ENCODE results near the gene EML1. TPM values are rescaled to one million over a fixed set of nuclear protein-coding genes. Genes with fewer than 3 reads are reported as not detected.

Gene EML1
- polyA plus RNA-seq, 2 donors: 3.1 to 4.4 TPM

GRCh38 chr14:99809360-99809759 lies 16.1 kb downstream of the EML1 start:
- WGBS, 2 donors: 55 to 58% methylated on average over 9 of the region's 9 CpGs
- no peaks in the 10 kb centered on the region for H3K9me3 ChIP-seq (ENCODE audit: control insufficient read depth in 2 of 2, insufficient read depth in 1 of 2, low read depth in 1 of 2, low read length in 1 of 2)
- peaks cover 0 to 7% of the 10 kb centered on the region in 2 donors for H3K4me1 ChIP-seq (ENCODE audit: control insufficient read depth in 2 of 2, insufficient read depth in 2 of 2, low read length in 1 of 2)

GRCh38 chr14:99809859-99810558 lies 16.8 kb downstream of the EML1 start:
- Histone ChIP-seq H3K27ac (ENCODE audit: low read depth in 2 of 2, low read length in 1 of 2) (peak overlapping the region; percentile 29 to 67), H3K9me3 (ENCODE audit: control insufficient read depth in 2 of 2, insufficient read depth in 1 of 2, low read depth in 1 of 2, low read length in 1 of 2) (no peaks in the 10 kb centered on the region), H3K4me3 (ENCODE audit: low read depth in 1 of 2, low read length in 2 of 2) (no peak overlapping the region), H3K27me3 (ENCODE audit: control insufficient read depth in 1 of 2, insufficient read depth in 2 of 2, low read length in 2 of 2) (no peaks in the 10 kb centered on the region), H3K4me1 (ENCODE audit: control insufficient read depth in 2 of 2, insufficient read depth in 2 of 2, low read length in 1 of 2) (peaks cover 0 to 3% of the 10 kb centered on the region in 2 donors), H3K36me3 (ENCODE audit: control insufficient read depth in 2 of 2, insufficient read depth in 2 of 2, low read length in 1 of 2) (no peaks in the 10 kb centered on the region)
- 72 to 74% methylated on average over 16 of the region's 16 CpGs for WGBS, 2 donors

More at GRCh38 chr14:99809360-99809759, 16.1 kb downstream of the EML1 start:
- H3K36me3 ChIP-seq (ENCODE audit: control insufficient read depth in 2 of 2, insufficient read depth in 2 of 2, low read length in 1 of 2): no peaks in the 10 kb centered on the region
- peak overlapping the region; percentile 39 to 70 for H3K27ac ChIP-seq (ENCODE audit: low read depth in 2 of 2, low read length in 1 of 2)
- no peaks in the 10 kb centered on the region for H3K27me3 ChIP-seq (ENCODE audit: control insufficient read depth in 1 of 2, insufficient read depth in 2 of 2, low read length in 2 of 2)
- no peak overlapping the region for H3K4me3 ChIP-seq (ENCODE audit: low read depth in 1 of 2, low read length in 2 of 2)

DNA sequence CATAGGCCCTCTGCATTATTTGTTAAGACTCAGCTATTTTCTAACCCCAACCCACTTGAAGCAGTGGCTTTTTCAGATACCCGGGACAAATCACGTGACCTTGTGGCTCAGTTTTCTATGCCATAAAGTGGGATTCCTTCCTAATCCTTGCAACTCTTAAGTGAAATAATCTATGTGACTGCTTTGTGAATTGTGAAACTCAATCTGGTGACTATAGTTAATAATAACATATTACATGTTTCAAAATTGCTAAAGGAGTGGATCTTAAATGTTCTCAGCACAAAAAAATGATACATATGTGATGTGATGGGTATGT lies 17.3 kb downstream of the EML1 start:
- Histone ChIP-seq H3K27me3 (ENCODE audit: control insufficient read depth in 1 of 2, insufficient read depth in 2 of 2, low read length in 2 of 2) (no peaks in the 10 kb centered on the region), H3K27ac (ENCODE audit: low read depth in 2 of 2, low read length in 1 of 2) (peak overlapping the region in 1 of 2 donors; percentile 67), H3K4me3 (ENCODE audit: low read depth in 1 of 2, low read length in 2 of 2) (no peak overlapping the region), H3K4me1 (ENCODE audit: control insufficient read depth in 2 of 2, insufficient read depth in 2 of 2, low read length in 1 of 2) (peaks cover 0 to 3% of the 10 kb centered on the region in 2 donors), H3K36me3 (ENCODE audit: control insufficient read depth in 2 of 2, insufficient read depth in 2 of 2, low read length in 1 of 2) (no peaks in the 10 kb centered on the region), H3K9me3 (ENCODE audit: control insufficient read depth in 2 of 2, insufficient read depth in 1 of 2, low read depth in 1 of 2, low read length in 1 of 2) (no peaks in the 10 kb centered on the region)
- 86 to 91% methylated on average over 2 of the region's 2 CpGs for whole genome bisulfite sequencing, 2 donors

GRCh38 chr14:99812096-99812750 lies 19.0 kb downstream of the EML1 start:
- H3K4me1 ChIP-seq (ENCODE audit: control insufficient read depth in 2 of 2, insufficient read depth in 2 of 2, low read length in 1 of 2): peaks cover 0 to 3% of the 10 kb centered on the region in 2 donors
- H3K9me3 ChIP-seq (ENCODE audit: control insufficient read depth in 2 of 2, insufficient read depth in 1 of 2, low read depth in 1 of 2, low read length in 1 of 2): no peaks in the 10 kb centered on the region
- H3K27me3 ChIP-seq (ENCODE audit: control insufficient read depth in 1 of 2, insufficient read depth in 2 of 2, low read length in 2 of 2): no peaks in the 10 kb centered on the region
- no peak overlapping the region for H3K4me3 ChIP-seq (ENCODE audit: low read depth in 1 of 2, low read length in 2 of 2)
- no peaks in the 10 kb centered on the region for H3K36me3 ChIP-seq (ENCODE audit: control insufficient read depth in 2 of 2, insufficient read depth in 2 of 2, low read length in 1 of 2)
- no peak overlapping the region for H3K27ac ChIP-seq (ENCODE audit: low read depth in 2 of 2, low read length in 1 of 2)
- WGBS, 2 donors: 91 to 92% methylated on average over 9 of the region's 9 CpGs

DNA sequence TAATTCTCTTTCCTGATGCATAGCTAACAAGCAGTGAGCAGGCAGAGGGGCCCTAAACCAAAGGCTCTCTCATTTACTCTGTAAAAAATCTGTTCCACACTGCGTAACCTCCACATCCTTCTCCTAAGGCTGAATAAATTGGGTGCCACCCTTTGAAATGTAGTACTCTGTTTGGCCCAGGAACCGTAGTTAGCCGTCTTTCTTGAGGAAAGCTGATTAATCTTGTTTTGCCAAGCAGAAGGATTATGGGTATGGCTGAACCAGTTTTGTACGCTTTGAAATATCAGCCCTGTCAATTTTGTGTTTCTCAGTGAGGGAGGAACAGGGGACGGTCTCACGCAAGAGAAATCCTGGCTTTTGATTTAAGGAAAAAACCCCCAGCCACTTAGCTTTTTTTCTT lies 19.7 kb downstream of the EML1 start:
- Histone ChIP-seq H3K9me3 (ENCODE audit: control insufficient read depth in 2 of 2, insufficient read depth in 1 of 2, low read depth in 1 of 2, low read length in 1 of 2) (no peaks in the 10 kb centered on the region), H3K27me3 (ENCODE audit: control insufficient read depth in 1 of 2, insufficient read depth in 2 of 2, low read length in 2 of 2) (no peaks in the 10 kb centered on the region), H3K36me3 (ENCODE audit: control insufficient read depth in 2 of 2, insufficient read depth in 2 of 2, low read length in 1 of 2) (no peaks in the 10 kb centered on the region), H3K4me1 (ENCODE audit: control insufficient read depth in 2 of 2, insufficient read depth in 2 of 2, low read length in 1 of 2) (no peaks in the 10 kb centered on the region), H3K4me3 (ENCODE audit: low read depth in 1 of 2, low read length in 2 of 2) (no peak overlapping the region), H3K27ac (ENCODE audit: low read depth in 2 of 2, low read length in 1 of 2) (no peak overlapping the region)
- 68 to 84% methylated on average over 6 of the region's 6 CpGs for WGBS, 2 donors

- Histone ChIP-seq H3K36me3 (ENCODE audit: control insufficient read depth in 2 of 2, insufficient read depth in 2 of 2, low read length in 1 of 2) (no peaks in the 10 kb centered on the region), H3K4me1 (ENCODE audit: control insufficient read depth in 2 of 2, insufficient read depth in 2 of 2, low read length in 1 of 2) (peaks cover 0 to 2% of the 10 kb centered on the region in 2 donors), H3K27ac (ENCODE audit: low read depth in 2 of 2, low read length in 1 of 2) (no peak overlapping the region), H3K27me3 (ENCODE audit: control insufficient read depth in 1 of 2, insufficient read depth in 2 of 2, low read length in 2 of 2) (no peaks in the 10 kb centered on the region), H3K4me3 (ENCODE audit: low read depth in 1 of 2, low read length in 2 of 2) (no peak overlapping the region), H3K9me3 (ENCODE audit: control insufficient read depth in 2 of 2, insufficient read depth in 1 of 2, low read depth in 1 of 2, low read length in 1 of 2) (no peaks in the 10 kb centered on the region)
- WGBS, 2 donors: 59 to 69% methylated on average over 6 of the region's 6 CpGs
Observed at GRCh38 chr14:99815696-99816095, 22.5 kb downstream of the EML1 start.

DNA sequence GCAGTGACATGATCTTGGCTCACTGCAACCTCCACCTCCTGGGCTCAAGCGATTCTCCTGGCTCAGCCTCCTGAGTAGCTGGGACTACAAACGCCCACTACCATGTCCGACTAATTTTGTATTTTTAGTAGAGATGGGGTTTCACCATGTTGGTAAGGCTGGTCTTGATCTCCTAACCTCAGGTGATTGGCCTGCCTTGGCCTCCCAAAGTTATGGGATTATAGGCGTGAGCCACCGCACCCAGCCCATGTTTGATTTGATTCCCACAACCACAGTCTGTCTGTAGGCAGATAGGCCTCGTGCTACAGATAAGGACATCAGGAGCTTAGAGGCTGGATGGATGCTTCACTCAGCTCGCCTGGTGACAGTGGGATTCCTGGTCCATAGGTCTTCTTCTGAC lies 23.0 kb downstream of the EML1 start:
- H3K4me3 ChIP-seq (ENCODE audit: low read depth in 1 of 2, low read length in 2 of 2): no peak overlapping the region
- H3K36me3 ChIP-seq (ENCODE audit: control insufficient read depth in 2 of 2, insufficient read depth in 2 of 2, low read length in 1 of 2): no peaks in the 10 kb centered on the region
- peaks cover 0 to 2% of the 10 kb centered on the region in 2 donors for H3K4me1 ChIP-seq (ENCODE audit: control insufficient read depth in 2 of 2, insufficient read depth in 2 of 2, low read length in 1 of 2)
- H3K27ac ChIP-seq (ENCODE audit: low read depth in 2 of 2, low read length in 1 of 2): no peak overlapping the region
- no peaks in the 10 kb centered on the region for H3K27me3 ChIP-seq (ENCODE audit: control insufficient read depth in 1 of 2, insufficient read depth in 2 of 2, low read length in 2 of 2)
- WGBS, 2 donors: 70 to 79% methylated on average over 7 of the region's 7 CpGs
- H3K9me3 ChIP-seq (ENCODE audit: control insufficient read depth in 2 of 2, insufficient read depth in 1 of 2, low read depth in 1 of 2, low read length in 1 of 2): no peaks in the 10 kb centered on the region

DNA sequence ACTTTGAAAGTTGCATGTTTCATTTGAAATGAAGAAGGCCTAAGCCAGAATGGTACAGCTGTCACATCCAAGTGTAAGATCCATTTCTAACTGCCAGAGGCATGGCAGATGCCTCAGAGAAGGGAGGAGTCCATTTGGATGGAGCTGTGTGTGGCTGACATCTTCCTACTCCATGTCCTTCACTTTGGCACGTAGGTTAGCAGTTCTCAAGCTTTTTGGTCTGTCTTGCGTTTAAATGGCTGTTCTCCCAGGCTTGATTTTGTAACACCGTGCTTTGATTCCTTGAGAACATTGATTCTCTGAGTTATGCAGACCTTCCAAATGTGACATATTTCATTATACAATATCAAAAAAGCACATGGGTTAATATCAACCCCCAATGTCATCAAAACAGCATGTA lies 23.4 kb downstream of the EML1 start:
- Histone ChIP-seq H3K36me3 (ENCODE audit: control insufficient read depth in 2 of 2, insufficient read depth in 2 of 2, low read length in 1 of 2) (no peaks in the 10 kb centered on the region), H3K27me3 (ENCODE audit: control insufficient read depth in 1 of 2, insufficient read depth in 2 of 2, low read length in 2 of 2) (no peaks in the 10 kb centered on the region), H3K9me3 (ENCODE audit: control insufficient read depth in 2 of 2, insufficient read depth in 1 of 2, low read depth in 1 of 2, low read length in 1 of 2) (no peaks in the 10 kb centered on the region), H3K27ac (ENCODE audit: low read depth in 2 of 2, low read length in 1 of 2) (no peak overlapping the region), H3K4me1 (ENCODE audit: control insufficient read depth in 2 of 2, insufficient read depth in 2 of 2, low read length in 1 of 2) (peaks cover 0 to 2% of the 10 kb centered on the region in 2 donors), H3K4me3 (ENCODE audit: low read depth in 1 of 2, low read length in 2 of 2) (no peak overlapping the region)
- 66 to 84% methylated on average over 3 of the region's 3 CpGs for WGBS, 2 donors

DNA sequence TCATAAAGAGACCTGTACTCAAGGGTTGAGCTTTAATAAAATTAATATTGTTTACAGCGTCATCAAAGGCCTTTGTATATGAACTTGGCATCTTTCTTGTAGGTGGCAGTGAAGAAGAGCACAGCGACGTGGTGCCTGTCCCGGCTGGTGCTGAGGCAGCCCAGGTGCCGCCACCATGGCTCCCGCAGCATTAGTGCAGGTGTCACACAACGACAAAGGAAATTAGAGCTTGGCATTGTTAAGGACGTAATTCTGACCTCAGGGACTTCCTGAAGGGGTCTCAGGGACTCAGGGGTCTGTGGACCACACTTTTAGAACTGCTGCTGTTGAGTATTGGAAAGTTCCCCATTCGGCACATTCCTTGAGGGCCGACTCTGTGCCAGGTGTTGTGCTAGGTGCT lies 24.1 kb downstream of the EML1 start:
- 91 to 92% methylated on average over 10 of the region's 10 CpGs for WGBS, 2 donors
- H3K36me3 ChIP-seq (ENCODE audit: control insufficient read depth in 2 of 2, insufficient read depth in 2 of 2, low read length in 1 of 2): no peaks in the 10 kb centered on the region
- no peaks in the 10 kb centered on the region for H3K27me3 ChIP-seq (ENCODE audit: control insufficient read depth in 1 of 2, insufficient read depth in 2 of 2, low read length in 2 of 2)
- no peaks in the 10 kb centered on the region for H3K9me3 ChIP-seq (ENCODE audit: control insufficient read depth in 2 of 2, insufficient read depth in 1 of 2, low read depth in 1 of 2, low read length in 1 of 2)
- H3K4me3 ChIP-seq (ENCODE audit: low read depth in 1 of 2, low read length in 2 of 2): no peak overlapping the region
- peaks cover 2% of the 10 kb centered on the region in 2 donors for H3K4me1 ChIP-seq (ENCODE audit: control insufficient read depth in 2 of 2, insufficient read depth in 2 of 2, low read length in 1 of 2)
- no peak overlapping the region for H3K27ac ChIP-seq (ENCODE audit: low read depth in 2 of 2, low read length in 1 of 2)
